Endothelial cell of umbilical vein (primary cell): ENCODE results near the gene CCDC185. TPM values are rescaled to one million over a fixed set of nuclear protein-coding genes. Genes with fewer than 3 reads are reported as not detected.

Experiments
- BruUV-seq: library from RNA; stranded (reverse); fragments of 400-500 nt; replicated peaks from 2 replicates; lab custom pipeline; 2021; lab: Mats Ljungman, UMichigan
- CTCF ChIA-PET: fragments of 300-600, 350-600 bp; sonication (Branson Sonifier 250); formaldehyde crosslinking; loops from one replicate; lab custom pipeline; 2021; ENCODE audit warnings: antibody characterized with exemption, inconsistent platforms; lab: Charles Lee
- POLR2A ChIA-PET: fragments of 300-600, 350-600 bp; sonication (Branson Sonifier 250); formaldehyde crosslinking; loops from one replicate; lab custom pipeline; 2021; ENCODE audit warnings: antibody characterized with exemption, inconsistent platforms; lab: Charles Lee
- DNase-seq: peaks from one replicate; pipeline ENCODE4 v3.0.0-alpha.2; 2011; ENCODE audit warnings: low read depth, low spot score
- FAIRE-seq: peaks from 2 replicates; lab custom pipeline; 2011; peaks lifted over from hg19 to GRCh38; lab: Jason Lieb, UNC
- H2AFZ ChIP-seq: 2 replicates; pipeline ENCODE4 v1.6.0; 2012; ENCODE audit warnings: low read depth, low read length, control low read depth, inconsistent platforms
- H3K27ac ChIP-seq: 2 replicates; pipeline ENCODE4 v1.5.1; 2011; ENCODE audit warnings: low read depth, mild to moderate bottlenecking, control low read depth, low read length, moderate library complexity; ENCODE audit not compliant: insufficient read depth
- H3K27me3 ChIP-seq, 2 experiments: 2 replicates each; pipeline versions ENCODE4 v1.6.0 to v1.6.1; 2011; ENCODE audit warnings: low read length in 2 of 2, mixed read lengths in 1 of 2; ENCODE audit not compliant: control insufficient read depth in 2 of 2, insufficient read depth in 2 of 2
- H3K36me3 ChIP-seq, 2 experiments: 2 replicates in 1 of 2; 3 replicates in 1 of 2; pipeline ENCODE4 v1.5.1; 2011; ENCODE audit warnings: low read length in 2 of 2, mild to moderate bottlenecking in 1 of 2, moderate library complexity in 1 of 2; ENCODE audit not compliant: control insufficient read depth in 2 of 2, insufficient read depth in 2 of 2; ENCODE audit errors: extremely low read depth in 1 of 2
- H3K4me1 ChIP-seq: 3 replicates; pipeline ENCODE4 v1.5.1; 2011; ENCODE audit warnings: mild to moderate bottlenecking, low read length; ENCODE audit not compliant: control insufficient read depth, insufficient read depth; ENCODE audit errors: extremely low read depth
- H3K4me2 ChIP-seq: 2 replicates; pipeline ENCODE4 v1.6.1; 2011; ENCODE audit warnings: low read length, control low read depth, mixed read lengths; ENCODE audit not compliant: insufficient read depth
- H3K4me3 ChIP-seq, 3 experiments: fragments of 200-600 bp in 1 of 3; sonication (generic), shearing (Covaris generic) in 1 of 3; replicated peaks in 1 of 3; 2 replicates each; pipeline ENCODE4 v1.5.1; 2011 to 2016; ENCODE audit warnings: control low read depth in 3 of 3, low read length in 3 of 3, mild to moderate bottlenecking in 2 of 3, inconsistent platforms in 1 of 3, low read depth in 1 of 3, moderate library complexity in 1 of 3; ENCODE audit not compliant: insufficient read depth in 1 of 3
- H3K79me2 ChIP-seq: 2 replicates; pipeline ENCODE4 v1.6.0; 2012; ENCODE audit warnings: low read length, inconsistent platforms; ENCODE audit not compliant: control insufficient read depth, insufficient read depth
- H3K9ac ChIP-seq: replicated peaks from 2 replicates; pipeline ENCODE3; 2011; ENCODE audit warnings: low read length, control low read depth; ENCODE audit not compliant: insufficient read depth; ENCODE audit errors: extremely low read depth
- H3K9me1 ChIP-seq: replicated peaks from 3 replicates; pipeline ENCODE4 v1.6.0; 2011; ENCODE audit warnings: mild to moderate bottlenecking, low read length; ENCODE audit not compliant: control insufficient read depth, insufficient read depth; ENCODE audit errors: extremely low read depth
- H3K9me3 ChIP-seq: replicated peaks from 2 replicates; pipeline ENCODE4 v1.5.1; 2012; ENCODE audit warnings: low read length, inconsistent platforms; ENCODE audit not compliant: control insufficient read depth, insufficient read depth
- H4K20me1 ChIP-seq: replicated peaks from 2 replicates; pipeline ENCODE3; 2011; ENCODE audit warnings: mild to moderate bottlenecking, low read length; ENCODE audit not compliant: control insufficient read depth, insufficient read depth; ENCODE audit errors: extremely low read depth
- EZH2 ChIP-seq: IDR thresholded peaks from 2 replicates; pipeline ENCODE4 v1.6.1; 2012; ENCODE audit warnings: borderline replicate concordance, low read depth, mild to moderate bottlenecking, moderate library complexity, low read length, inconsistent platforms; ENCODE audit not compliant: severe bottlenecking
- FOS ChIP-seq: IDR thresholded peaks from 2 replicates; pipeline ENCODE4 v1.6.1; 2011; ENCODE audit warnings: mild to moderate bottlenecking, low read length, moderate library complexity, borderline replicate concordance; ENCODE audit not compliant: insufficient read depth
- GATA2 ChIP-seq: IDR thresholded peaks from 2 replicates; pipeline ENCODE4 v1.7.0; 2011; ENCODE audit warnings: low read depth, mild to moderate bottlenecking, moderate library complexity, mixed read lengths, low read length; ENCODE audit not compliant: insufficient read length, insufficient read depth
- JUN ChIP-seq: IDR thresholded peaks from 2 replicates; pipeline ENCODE4 v1.6.1; 2011; ENCODE audit warnings: borderline replicate concordance, low read depth; ENCODE audit not compliant: insufficient read length, insufficient read depth
- MYC ChIP-seq: IDR thresholded peaks from one replicate; pipeline ENCODE4 v1.6.1; 2011; ENCODE audit warnings: mild to moderate bottlenecking, low read depth, low read length
- POLR2A ChIP-seq: IDR thresholded peaks from 2 replicates; pipeline ENCODE4 v1.6.1; 2012; ENCODE audit warnings: low read depth, mild to moderate bottlenecking, control low read depth, low read length
- POLR2AphosphoS5 ChIP-seq: IDR thresholded peaks from 2 replicates; pipeline ENCODE4 v1.6.1; 2012; ENCODE audit warnings: low read depth, mild to moderate bottlenecking, control low read depth, low read length, moderate library complexity; ENCODE audit not compliant: insufficient read depth
- dilution Hi-C: fragments of 300-500 bp; cut with MboI; formaldehyde crosslinking; loops from one replicate; pipeline ENCODE4 v1.15.0; 2019; ENCODE audit warnings: low sequenced_read_pairs; ENCODE audit not compliant: extremely low pct_ligation_motif_present
- intact Hi-C: fragments of 100-400 bp; cut with micrococcal nuclease; formaldehyde crosslinking; loops from one replicate; pipeline ENCODE4 v1.10.0; 2022
- polyA plus RNA-seq, 4 experiments: library from polyadenylated mRNA; depleted of rRNA in 3 of 4; stranded (reverse) in 3 of 4; unstranded in 1 of 4; fragments of >200 nt; gene quantifications; 2 replicates each; pipeline versions ENCODE4 v1.2.1 to v1.2.3, GENCODE V29; 2011 to 2012; ENCODE audit warnings: missing spikeins in 1 of 4
- total RNA-seq: library from RNA; stranded (reverse); gene quantifications from 2 replicates; pipeline ENCODE4 v1.2.3, GENCODE V29; 2021
- TF ChIP-seq, protein P1 (sequence below), 2 donors: IDR thresholded peaks; 1 replicate in 1 of 2; 2 replicates in 1 of 2; pipeline ENCODE4 v1.5.1; 2011; ENCODE audit warnings: low read length in 2 of 2, mild to moderate bottlenecking in 2 of 2, moderate library complexity in 2 of 2, control low read depth in 1 of 2, inconsistent platforms in 1 of 2, low read depth in 1 of 2; ENCODE audit not compliant: insufficient read depth in 1 of 2; ENCODE audit errors: extremely low read depth in 1 of 2

Gene CCDC185
- total and polyA plus RNA-seq, 2 donors (not counting 3 experiments of a cell fraction or from before 2014, with no cell fraction given), result not detected

DNA sequence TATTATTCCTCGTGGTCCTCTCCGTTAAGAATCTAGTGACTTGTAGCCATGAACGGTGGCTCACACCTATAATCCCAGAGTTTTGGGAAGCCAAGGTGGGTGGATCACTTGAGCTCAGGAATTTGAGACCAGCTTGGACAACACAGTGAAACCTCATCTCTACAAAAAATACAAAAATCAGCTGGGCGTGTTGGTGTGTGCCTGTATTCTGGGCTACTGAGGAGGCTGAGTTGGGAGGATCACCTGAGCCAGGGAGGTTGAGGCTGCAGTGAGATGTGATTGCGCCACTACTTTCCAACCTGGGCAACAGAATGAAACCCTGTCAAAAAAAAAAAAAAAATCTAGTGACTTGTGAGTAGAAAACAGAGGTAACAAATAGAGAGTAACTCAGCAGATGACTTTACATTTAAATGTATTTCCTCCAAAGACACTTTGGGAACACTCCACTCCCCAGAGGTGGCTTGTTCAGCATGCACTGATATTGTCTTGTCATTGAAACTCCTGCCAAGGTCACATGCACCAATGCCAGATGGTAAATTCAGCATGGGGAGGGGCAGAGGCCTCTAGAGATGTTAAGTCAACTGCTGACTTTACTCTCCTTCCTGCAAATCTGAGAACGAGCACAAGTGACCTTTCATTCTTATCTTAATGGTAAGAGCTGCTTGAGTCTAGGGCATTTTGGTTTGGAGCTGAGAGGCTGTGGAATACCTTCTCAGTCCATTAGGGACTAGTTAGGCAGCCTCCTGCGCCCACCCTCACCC is 24.9 kb downstream of the CCDC185 start:
- no peaks in the 10 kb centered on the region for H3K9me3 ChIP-seq
- ChIA-PET POLR2A (no interaction called here), CTCF (no interaction called here)
- no peak overlapping the region for H3K4me2 ChIP-seq
- no peaks in the 10 kb centered on the region for H3K36me3 ChIP-seq
- H3K4me3 ChIP-seq, result no peak overlapping the region
- no peak overlapping the region for H2AFZ ChIP-seq
- FAIRE-seq (no peak), DNase-seq (no peak)
- dilution Hi-C loops, result no loop called here
- H4K20me1 ChIP-seq, result no peaks in the 10 kb centered on the region
- no peak overlapping the region for H3K9ac ChIP-seq
- H3K9me1 ChIP-seq, result no peaks in the 10 kb centered on the region
- H3K79me2 ChIP-seq, result no peaks in the 10 kb centered on the region
- intact Hi-C loops, result no loop called here
- no peaks in the 10 kb centered on the region for H3K27me3 ChIP-seq
- BruUV-seq, result no TSS peak
- no peaks in the 10 kb centered on the region for H3K4me1 ChIP-seq
- H3K27ac ChIP-seq, result no peak overlapping the region
- no peak for TF ChIP-seq POLR2A
- TF ChIP-seq FOS, result no peak
- no peak for TF ChIP-seq GATA2
- TF ChIP-seq JUN, result no peak
- TF ChIP-seq MYC, result no peak
- TF ChIP-seq EZH2, result no peak

DNA sequence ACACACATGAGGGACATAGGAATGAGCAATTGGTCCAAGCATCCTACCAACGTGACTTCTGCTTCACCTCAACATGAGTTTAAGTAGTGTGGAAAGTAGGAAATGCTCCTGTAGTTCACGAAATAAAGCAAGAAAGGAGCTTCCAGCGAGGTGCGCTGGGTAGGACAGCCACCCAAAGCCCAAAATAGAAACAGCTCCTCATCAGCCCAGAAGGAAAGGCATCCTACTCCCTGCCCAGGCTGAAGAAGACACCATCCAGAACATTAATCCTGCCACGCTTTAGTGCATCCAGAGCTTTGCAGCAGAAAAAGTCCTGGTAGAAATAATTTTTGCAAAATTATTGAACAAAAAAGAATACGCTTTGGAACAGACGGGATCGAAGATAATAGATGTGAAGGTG is 25.9 kb downstream of the CCDC185 start:
- POLR2A ChIA-PET, result no interaction called here
- dilution Hi-C loops (no loop called here), intact Hi-C loops (no loop called here)
- FAIRE-seq (no peak), DNase-seq (no peak)
- Histone ChIP-seq H3K27me3 (no peaks in the 10 kb centered on the region), H3K4me3 (no peak overlapping the region), H3K79me2 (no peaks in the 10 kb centered on the region), H3K9me1 (no peaks in the 10 kb centered on the region), H3K9me3 (no peaks in the 10 kb centered on the region), H3K4me2 (no peak overlapping the region), H3K4me1 (no peaks in the 10 kb centered on the region), H2AFZ (no peak overlapping the region), H3K36me3 (no peaks in the 10 kb centered on the region), H3K27ac (no peak overlapping the region), H4K20me1 (no peaks in the 10 kb centered on the region), H3K9ac (no peak overlapping the region)
- no TSS peak for BruUV-seq
- CTCF ChIA-PET, result no interaction called here
- TF ChIP-seq FOS (no peak), JUN (no peak), POLR2A (no peak), EZH2 (no peak), GATA2 (no peak), POLR2AphosphoS5 (no peak), MYC (no peak)
- TF ChIP-seq, protein P1, sequence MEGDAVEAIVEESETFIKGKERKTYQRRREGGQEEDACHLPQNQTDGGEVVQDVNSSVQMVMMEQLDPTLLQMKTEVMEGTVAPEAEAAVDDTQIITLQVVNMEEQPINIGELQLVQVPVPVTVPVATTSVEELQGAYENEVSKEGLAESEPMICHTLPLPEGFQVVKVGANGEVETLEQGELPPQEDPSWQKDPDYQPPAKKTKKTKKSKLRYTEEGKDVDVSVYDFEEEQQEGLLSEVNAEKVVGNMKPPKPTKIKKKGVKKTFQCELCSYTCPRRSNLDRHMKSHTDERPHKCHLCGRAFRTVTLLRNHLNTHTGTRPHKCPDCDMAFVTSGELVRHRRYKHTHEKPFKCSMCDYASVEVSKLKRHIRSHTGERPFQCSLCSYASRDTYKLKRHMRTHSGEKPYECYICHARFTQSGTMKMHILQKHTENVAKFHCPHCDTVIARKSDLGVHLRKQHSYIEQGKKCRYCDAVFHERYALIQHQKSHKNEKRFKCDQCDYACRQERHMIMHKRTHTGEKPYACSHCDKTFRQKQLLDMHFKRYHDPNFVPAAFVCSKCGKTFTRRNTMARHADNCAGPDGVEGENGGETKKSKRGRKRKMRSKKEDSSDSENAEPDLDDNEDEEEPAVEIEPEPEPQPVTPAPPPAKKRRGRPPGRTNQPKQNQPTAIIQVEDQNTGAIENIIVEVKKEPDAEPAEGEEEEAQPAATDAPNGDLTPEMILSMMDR (IDR thresholded peaks at IDR 0.05; ENCODE audit: extremely low read depth in 1 of 2, insufficient read depth in 1 of 2, low read depth in 1 of 2, low read length in 2 of 2), result no peak
